Stimulated activated CD4-positive, alpha-beta T cell treated with anti-CD3 and anti-CD28 coated beads, Interleukin-4, amount 100 ng/mL, for 24 hours (primary cell): ENCODE data around the gene IRF4.
"Not testable (repeated sequence)": the region's sequence is repeated elsewhere in the genome, so short reads cannot be mapped to it uniquely, and the experiment has no call there.

Source experiments
- DNase-seq: peaks from one replicate; pipeline ENCODE4 v3.0.0-alpha.2; 2020

The IRF4 gene

GRCh38 chr6:423055-423798, 31.7 kb downstream of the IRF4 start:
- no peak for DNase-seq

GRCh38 chr6:423799-424345, 32.3 kb downstream of the IRF4 start:
- no peak for DNase-seq

- DNase-seq, result no peak
Observed at GRCh38 chr6:424741-425417, 33.3 kb downstream of the IRF4 start.

- not testable (repeated sequence) for DNase-seq
Observed at GRCh38 chr6:425418-425788, 33.9 kb downstream of the IRF4 start.

GRCh38 chr6:426198-426738, 34.7 kb downstream of the IRF4 start:
- not testable (repeated sequence) for DNase-seq

DNA sequence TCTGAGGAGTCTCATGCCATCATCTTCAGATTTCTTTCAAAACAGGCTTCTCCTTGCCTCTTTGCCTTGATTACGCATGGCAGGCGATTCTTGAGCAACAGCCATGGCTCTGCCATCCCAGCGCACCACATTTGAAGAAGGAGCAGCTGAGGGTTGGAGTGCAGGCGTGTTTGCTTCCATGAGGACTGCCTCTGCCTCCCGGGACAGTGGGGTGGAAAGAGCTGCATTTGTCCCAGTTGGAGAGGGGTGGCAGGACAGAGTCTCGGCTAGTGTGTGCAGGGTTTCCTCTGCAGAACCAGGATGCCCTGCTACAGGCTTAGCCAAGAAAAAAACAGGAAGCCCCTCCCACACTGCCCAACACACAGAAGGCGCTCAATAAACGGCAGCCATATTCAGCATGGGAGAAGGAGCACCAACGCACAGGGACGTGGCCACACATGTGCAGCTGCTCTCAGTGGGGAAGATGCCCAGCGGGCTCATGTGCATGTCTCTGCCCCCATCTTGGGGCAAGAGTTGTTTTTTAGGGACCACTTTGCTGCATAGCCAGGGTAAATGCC, 36.6 kb downstream of the IRF4 start:
- no peak for DNase-seq

DNA sequence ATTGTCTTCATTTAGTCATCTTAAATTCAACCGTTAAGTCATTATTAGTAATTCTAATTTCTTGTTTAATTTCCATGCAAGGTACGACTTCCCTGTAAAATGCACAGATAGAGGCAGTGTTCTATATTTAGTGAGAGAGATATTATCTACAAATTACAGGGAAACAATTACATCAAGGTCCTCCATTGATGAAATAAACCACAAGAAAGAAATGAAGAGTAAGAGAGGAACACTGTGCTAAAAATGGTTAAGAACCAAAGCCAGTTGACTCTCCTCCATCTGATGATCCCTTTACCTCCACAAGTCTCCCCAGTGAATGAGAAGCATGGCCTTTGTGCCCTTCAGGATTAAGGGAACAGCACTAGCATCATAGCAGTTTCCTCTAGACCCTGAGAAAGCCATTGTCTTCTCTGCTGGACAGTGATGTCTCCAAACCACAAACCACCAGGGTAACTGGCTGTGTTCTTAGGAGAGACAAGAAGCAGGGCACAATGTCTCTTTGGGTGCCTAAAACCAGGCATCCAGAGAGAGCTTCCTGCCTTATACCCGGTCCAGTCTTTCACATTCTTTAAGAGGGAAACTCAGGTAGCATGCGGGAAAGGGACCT, 38.1 kb downstream of the IRF4 start:
- DNase-seq, result no peak

- no peak for DNase-seq
Observed at GRCh38 chr6:431504-431903, 40.0 kb downstream of the IRF4 start.

GRCh38 chr6:431986-432385, 40.4 kb downstream of the IRF4 start:
- peak; percentile 67 for DNase-seq

DNA sequence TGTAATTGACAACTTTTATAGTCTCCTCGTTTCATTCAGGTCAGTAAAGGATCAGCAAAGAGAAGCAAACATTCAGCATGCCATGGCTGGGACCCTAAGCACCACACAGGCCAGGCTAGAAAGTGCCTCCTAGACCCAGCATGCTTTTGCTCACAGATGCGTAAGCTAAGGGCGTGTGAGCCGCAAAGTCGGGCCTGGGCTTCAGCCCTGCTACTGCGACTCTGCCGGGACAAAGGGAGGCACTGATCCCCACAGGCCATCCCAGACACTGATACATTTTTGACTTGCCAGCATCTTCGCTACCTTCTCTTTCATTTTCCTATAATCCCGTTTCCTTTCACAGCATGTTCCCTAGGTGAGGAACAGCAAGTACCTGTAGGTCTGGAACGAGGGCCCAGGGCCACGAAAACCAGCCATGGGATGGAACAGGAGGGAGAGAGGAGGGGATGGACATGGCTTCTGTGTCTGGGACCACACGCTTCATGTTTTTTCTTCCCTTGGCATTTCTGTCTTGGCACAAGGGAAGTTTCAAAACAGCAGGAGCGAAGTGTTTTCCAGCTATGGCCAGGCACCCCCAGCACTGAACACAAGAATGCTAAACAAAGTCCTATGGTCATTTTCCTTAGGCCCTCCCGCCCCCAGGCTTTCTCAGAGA, 42.6 kb downstream of the IRF4 start:
- DNase-seq, result no peak

- no peak for DNase-seq
Observed at GRCh38 chr6:435441-436307, 44.1 kb downstream of the IRF4 start.

DNA sequence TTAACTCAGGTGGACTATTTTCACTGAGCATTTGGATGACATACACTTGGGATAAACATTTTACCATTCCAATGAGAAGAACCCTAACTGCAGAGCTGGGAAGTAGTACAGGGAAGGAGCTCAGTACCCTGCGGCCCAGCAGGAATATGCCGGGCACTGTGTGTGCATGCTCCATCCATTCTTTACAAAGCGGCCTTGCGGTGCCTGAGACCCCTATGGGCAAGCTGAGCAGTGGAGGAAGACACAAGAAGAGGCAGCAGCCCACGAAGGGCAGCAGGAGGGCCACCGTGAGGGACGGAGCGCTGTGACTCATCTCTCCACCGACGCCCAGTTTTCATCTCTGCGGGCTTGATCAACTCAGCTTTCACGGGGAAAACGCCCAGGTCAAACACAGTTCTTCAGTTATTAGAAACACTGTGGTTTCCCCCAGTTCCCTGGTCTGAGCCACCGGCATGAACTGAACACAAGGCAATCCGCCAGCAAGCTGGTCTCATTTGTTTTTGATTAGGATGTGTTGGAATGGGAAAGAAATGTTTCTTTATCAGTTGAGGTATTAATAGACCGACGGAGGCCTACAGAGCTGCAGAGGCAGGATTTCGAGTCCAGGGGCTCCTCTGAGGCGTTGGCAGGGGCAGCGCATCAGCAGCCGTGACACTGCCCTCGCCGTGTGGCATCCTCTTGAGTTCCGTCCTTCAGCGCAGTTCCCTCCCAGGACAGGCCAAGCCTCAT, 44.9 kb downstream of the IRF4 start:
- no peak for DNase-seq

DNA sequence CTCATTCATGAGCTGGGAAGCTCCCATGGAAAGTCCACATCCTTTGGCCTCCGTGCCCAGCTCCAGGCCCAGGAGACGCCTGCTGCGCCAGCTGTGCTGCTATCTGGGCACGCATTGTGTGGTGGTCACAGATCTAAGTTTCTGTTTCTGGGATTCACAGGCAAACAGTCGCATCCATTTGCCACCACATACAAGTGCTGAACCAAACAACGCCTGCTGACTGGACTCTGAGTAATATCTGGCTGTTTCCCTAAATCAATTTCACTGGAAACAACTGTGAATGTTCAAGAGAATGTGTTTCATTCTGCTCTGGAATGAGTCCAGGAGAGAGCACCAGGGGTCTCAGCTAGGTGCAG, 45.5 kb downstream of the IRF4 start:
- no peak for DNase-seq

GRCh38 chr6:438634-439170, 47.1 kb downstream of the IRF4 start:
- no peak for DNase-seq

GRCh38 chr6:439641-440167, 48.2 kb downstream of the IRF4 start:
- no peak for DNase-seq

DNA sequence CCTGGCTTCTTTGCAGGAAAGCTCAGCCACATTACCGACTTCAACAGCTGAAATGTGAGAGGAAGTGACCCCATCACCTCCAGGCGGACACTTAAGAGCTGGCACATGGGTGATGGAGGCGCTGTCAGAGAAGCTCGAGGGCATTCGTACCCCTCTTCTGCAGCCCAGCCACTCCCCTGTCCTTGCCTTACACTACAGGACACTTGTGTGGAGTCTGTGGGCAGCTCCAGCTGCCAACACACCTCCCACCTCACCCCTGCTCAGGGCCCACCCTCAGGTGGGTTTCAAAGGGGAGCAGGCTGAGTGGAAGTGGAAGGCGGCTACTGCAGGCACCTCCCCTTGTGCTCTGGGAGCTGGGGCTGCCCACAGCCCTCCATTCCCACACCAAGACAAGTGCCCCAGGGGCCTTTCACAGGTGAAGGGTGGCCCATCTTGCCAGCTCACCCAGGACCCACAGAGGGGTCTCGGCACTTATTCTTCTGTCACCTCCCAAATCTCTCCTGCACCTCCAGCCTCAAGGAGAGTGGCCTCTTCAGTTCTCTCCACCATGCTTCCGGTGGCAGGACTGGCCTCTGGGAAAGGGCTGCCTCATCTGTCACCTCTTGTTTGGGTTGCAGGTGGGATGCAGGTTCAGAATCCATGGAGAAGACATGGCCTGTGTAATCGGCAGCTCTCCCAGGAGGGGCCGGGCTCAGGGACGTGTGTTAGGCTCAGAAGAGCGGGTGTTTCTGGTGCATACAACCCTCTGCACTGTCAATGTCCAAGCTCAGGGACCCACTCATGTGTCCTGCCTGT, 49.8 kb downstream of the IRF4 start:
- DNase-seq, result no peak

- no peak for DNase-seq
Observed at GRCh38 chr6:443621-444159, 52.1 kb downstream of the IRF4 start.

DNA sequence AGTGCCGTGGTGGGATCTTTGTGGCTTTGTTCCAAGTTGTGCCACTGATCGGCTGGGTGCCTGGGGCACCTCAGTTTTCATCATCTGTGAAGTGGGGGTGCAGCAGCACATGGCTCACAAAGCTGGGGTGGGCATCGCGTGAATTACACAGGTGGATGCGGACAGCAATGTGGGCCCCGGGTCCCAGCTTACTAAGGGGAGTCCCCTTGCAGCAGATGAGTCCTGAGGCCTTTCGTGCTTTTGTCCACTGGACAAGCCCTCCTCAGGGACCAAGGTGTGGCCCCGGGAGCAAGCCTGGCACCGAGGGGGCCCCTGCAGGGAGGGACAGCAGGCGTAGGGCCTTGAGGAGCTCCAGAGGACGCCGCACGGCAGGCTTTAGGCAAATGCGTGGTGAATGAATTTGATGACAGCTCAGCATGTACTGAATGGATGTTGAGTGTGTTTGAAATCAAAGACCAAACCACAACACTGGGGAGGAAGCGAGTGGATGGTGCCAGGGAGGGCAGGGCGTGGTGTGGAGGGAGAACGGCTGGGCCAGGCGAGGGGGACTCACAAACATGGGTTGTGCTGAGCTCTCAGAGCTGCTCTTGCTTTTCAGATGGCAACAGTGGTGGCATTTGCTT, 53.2 kb downstream of the IRF4 start:
- DNase-seq, result peak; percentile 63
